ENCODE results near the gene SLC12A7.
"Not testable (repeated sequence)": the region's sequence is repeated elsewhere in the genome, so short reads cannot be mapped to it uniquely, and the experiment has no call there.

GRCh38 chr5:1157461-1157986 is 45.7 kb upstream of the SLC12A7 start:
- TF ChIP-seq POLR2A, CTCF, EP300 (IDR thresholded peaks at IDR 0.05): not testable (repeated sequence)
